Activated CD4-positive, CD25-positive, alpha-beta regulatory T cell treated with anti-CD3 and anti-CD28 coated beads, Interleukin-2, amount 50 U/mL, for 16 hours (primary cell): ENCODE results near the gene TLR4.

ENCODE experiments used
- DNase-seq: peaks from one replicate; pipeline ENCODE4 v3.0.0-alpha.2; 2020; ENCODE audit warnings: low read depth, low spot score

TLR4 gene

DNA sequence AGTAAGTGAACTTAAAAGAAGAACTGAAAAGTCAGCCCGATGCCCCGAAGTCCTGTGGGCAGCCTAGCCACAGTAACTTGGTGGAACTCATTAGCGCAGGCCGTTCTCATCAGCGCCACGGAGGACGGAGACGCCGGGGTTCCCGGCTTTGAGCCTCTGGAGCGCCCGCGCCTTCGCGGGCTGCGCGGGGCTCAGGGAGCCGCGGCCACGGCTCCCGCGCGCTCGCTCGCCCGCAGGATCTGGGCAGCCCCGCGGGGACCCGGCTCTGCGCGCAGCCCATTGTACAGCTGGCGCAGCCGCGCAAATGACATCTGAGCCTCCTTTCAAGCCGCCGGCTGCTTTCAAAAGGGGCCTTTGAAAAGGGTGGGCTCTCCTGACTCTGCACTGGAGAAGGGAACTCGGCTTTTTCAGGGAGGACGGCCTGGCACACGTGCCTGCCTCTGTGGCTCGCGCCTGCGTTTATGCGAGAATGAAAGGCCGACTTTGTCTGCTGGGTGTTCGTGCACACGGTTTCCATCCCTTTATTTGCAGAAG lies 40.7 kb downstream of the TLR4 start:
- DNase-seq, result no peak

DNA sequence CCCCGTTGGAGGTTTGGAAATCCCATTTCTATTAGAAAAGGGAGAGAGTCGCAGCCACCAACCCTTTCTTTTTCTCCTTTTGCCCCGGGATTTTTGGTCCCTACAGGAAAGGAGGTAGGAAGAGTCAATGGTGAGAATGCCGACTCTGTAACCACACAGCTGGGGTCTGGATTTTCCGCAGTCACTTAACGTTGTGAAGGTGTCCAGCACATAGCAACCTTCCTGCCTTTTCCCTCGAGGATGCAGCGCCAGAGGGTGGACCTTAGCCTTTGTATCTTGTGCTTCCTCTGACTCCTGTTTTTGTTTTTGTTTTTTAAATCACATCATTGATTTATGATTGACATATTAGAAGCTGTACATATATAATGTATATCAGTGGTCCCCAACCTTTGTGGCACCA lies 41.4 kb downstream of the TLR4 start:
- DNase-seq, result no peak

DNA sequence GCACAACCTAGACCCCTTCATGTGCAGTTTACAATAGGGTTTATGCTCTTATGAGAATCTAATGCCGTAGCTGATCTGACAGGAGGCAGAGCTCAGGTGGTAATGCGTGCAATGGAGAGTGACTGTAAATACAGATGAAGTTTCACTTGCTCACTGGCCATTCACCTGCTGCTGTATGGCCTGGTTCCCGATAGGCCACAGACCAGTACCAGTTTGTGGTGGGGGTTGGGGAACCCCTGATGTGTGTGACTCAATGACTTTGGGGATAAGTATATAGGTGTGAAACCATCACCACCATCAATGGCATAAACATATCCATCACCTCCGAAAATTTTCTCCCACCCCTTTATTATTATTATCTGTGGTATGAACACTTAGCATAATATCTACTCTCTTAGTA lies 42.1 kb downstream of the TLR4 start:
- no peak for DNase-seq

DNA sequence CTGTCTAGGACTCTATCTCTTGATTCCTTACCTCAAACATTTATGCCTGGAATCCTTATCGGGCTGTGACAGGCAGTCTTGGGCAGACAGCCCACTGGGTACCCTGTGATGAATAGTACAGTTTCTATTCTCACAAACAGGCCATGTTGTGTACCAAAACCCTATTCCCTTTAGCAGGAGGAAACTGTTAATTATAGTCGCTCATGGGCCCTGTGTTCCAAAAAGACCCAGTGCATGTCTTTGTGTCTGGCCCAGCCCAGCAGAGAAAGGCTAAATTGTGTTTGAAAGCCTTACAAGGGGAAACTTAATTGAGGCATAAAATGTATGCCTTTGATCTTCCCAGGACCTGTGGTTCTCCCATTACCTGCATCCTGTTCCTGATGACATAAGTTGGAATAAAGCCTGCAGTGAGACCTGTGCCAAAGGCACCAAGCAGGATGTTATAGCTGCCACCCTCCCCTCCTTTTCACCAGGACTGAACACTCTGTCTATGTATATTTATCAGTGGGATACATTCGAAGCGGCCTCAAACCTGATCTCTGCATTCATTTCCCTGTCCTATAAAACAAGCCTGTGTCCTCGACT lies 43.3 kb downstream of the TLR4 start:
- no peak for DNase-seq

DNA sequence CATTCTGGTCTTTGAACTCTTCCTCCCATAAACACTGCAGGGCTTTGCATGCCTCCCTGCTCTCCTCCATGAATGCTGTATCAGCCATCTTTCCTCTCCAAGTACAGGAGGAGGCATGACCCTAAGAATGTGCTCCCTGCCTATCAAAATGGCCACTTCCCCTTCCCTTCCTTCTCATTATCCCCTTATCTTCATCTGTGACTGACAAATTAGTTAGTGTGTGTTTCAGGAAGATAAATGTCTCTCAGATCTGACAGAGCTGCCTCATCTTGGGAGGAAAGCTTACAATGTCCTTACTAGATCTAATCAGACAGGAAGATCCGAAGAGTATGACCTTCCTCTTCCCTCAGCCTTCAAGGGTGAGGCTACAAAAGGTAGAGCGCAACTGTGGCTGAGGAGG lies 46.2 kb downstream of the TLR4 start:
- no peak for DNase-seq

DNA sequence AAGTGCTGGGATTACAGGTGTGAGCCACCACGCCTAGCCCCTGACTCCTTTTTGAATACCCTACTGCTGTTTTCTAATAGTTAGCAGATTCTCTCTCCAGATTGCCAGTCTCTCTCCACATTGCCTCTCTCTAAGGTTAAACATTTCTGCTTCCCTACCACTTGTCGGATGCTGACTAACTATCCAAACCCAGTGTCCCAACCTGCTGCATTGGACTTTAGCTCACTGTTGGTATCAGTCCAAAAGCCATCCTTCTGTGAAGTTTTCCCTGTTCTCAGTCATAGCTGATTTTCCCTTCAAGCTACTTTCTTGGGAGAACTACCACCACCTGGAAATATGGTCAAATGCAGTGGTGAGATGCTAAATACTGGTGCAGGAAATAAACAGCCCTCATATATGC lies 48.7 kb downstream of the TLR4 start:
- no peak for DNase-seq

DNA sequence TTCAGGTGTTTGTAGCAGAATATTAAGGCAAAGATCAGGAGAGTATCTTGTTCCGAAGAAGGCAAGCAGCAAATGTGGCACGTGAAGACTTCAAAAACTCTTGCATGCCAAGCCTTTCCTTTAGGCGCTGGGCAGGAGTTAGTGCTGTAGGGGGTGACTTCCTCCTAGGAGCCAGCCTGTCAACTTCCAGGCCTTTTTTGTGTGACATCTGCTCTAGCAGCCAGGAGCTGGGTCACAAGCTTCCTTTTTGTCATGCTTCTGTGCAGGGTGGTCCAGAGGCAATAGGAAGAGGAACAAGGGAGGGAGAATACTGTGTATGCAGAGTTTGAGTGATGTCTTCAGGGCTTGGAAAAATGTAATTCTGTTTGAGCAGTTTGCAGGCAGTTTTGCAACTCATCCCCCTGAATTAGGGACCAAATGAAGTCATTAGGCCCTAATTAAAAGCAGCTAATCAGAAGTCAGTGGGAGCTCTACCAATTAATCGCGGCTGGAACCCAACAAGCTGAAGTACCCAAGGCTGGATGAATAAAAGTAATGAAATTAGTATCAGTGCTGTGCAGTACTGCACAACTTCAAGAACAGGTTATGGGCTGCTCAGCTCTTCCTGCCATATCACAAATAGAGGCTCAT lies 53.5 kb downstream of the TLR4 start:
- DNase-seq, result no peak

DNA sequence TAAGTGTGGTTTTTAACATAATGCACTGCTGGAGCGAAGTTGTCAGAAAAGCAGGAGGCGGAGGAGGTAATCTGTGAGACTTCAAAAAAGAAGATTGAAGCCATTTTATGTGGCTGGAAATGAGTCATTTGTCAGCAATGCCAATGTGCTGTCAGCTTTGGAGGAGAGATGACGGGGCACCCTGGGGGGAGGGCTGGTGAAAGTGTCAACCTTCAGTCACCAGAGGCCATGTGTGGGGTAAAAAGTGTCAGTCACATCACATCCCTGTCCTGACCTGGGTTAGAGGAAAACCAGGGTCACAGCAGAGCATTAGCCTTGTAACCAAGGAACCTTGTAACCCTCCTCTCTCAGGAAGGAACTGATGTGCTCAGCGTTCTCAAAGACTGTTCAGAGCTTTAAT lies 59.1 kb downstream of the TLR4 start:
- no peak for DNase-seq

DNA sequence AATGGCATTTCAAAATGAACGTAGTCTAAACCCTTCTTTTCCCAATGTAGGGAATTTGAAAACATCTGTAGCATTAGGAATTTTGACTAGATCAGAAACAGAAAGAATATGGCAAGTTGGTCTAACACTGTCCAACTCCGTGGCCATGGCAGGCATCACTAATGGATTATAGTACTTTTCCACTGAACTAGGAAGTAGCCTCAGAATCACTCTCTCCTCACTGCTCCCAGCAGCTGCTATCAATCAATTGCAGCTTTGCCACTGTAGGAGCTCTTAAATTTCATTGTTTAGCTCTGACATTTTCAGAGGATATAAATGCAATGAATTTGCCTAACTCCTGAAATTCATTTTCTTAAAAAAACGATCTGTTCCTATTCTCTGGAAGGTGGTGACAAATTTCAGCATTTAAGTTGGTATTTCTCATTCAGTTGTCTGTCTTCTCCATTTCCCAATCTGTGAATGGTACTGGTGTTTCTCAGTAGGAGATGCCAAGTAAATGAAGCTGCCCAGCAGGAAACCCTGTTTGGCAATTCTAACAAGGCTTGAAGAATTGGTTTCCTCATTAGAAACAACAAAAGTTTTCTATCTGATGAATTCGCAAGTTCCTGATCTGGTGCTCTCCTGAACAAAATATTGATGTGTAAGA lies 64.7 kb downstream of the TLR4 start:
- no peak for DNase-seq

DNA sequence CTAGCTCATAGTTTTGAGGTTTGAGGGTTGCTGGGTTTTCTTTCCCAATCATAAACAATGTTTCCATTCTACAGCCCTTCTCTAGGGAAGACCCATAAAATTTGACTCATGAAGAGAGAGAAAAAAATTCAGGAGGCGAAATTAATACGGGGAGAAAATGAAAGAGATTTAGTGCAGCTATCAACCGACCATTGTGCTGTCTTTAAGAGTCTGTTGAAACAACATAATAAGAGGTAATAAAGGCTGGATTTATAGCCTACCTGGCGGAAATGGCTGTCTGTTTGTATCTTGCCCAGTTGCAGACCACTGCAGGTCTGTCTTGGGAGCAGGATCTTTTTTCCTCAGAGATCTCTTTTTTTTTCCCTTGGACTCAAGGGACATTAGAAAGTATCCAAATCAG lies 66.9 kb downstream of the TLR4 start:
- DNase-seq, result no peak

DNA sequence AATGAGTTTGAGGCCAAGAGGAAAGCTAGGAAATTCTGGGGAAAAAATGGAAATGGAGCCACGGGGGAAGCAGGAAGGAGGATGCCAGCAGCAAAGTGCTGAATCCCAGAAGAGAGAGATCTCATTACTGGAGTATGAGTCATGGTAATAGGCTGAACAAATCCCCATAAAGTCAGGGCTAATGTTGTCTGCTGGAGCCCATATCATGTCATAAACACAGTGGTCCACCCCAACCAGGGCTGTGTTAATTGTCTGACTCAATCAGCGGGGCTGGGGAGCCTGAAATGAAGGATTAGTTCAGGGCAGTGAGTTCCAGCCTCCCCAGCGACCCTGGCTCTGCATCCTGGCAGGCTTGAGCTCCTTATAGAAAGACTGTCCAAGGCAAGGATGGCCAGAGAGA lies 68.8 kb downstream of the TLR4 start:
- no peak for DNase-seq
